ENCODE results near the gene ERGIC1. TPM values are rescaled to one million over a fixed set of nuclear protein-coding genes. Genes with fewer than 3 reads are reported as not detected.

Gene ERGIC1
- polyA plus RNA-seq, 1 donor from 2014 or later, result 59.1 TPM

- Histone ChIP-seq H2AFZ (ENCODE audit: low read depth, low read length) (no peak overlapping the region), H4K20me1 (ENCODE audit: insufficient read depth) (no peaks in the 10 kb centered on the region), H3K79me2 (replicated peaks; ENCODE audit: insufficient read depth, low read length) (no peaks in the 10 kb centered on the region), H3K9ac (ENCODE audit: low read length) (no peak overlapping the region), H3K36me3 (ENCODE audit: insufficient read depth, low read length) (no peaks in the 10 kb centered on the region), H3K9me3 (ENCODE audit: low read length) (no peaks in the 10 kb centered on the region), H3K4me3 (ENCODE audit: low read length) (no peak overlapping the region), H3K4me2 (ENCODE audit: low read length) (no peak overlapping the region), H3K27ac (ENCODE audit: low read length) (no peak overlapping the region), H3F3A (ENCODE audit: insufficient read depth, low read length, poor library complexity, severe bottlenecking) (no peaks in the 10 kb centered on the region), H3K9me2 (ENCODE audit: insufficient read depth, low read length) (no peaks in the 10 kb centered on the region), H3K27me3 (ENCODE audit: insufficient read depth, low read depth, low read length) (no peaks in the 10 kb centered on the region)
- no peak for TF ChIP-seq RAD21 (conservative IDR thresholded peaks at IDR 0.05)
Observed at GRCh38 chr5:172906436-172906835, 72.4 kb downstream of the ERGIC1 start.

- Histone ChIP-seq H3K79me2 (replicated peaks; ENCODE audit: insufficient read depth, low read length) (no peaks in the 10 kb centered on the region), H2AFZ (ENCODE audit: low read depth, low read length) (no peak overlapping the region), H4K20me1 (ENCODE audit: insufficient read depth) (no peaks in the 10 kb centered on the region), H3K4me2 (ENCODE audit: low read length) (no peak overlapping the region), H3K9me3 (ENCODE audit: low read length) (no peaks in the 10 kb centered on the region), H3F3A (ENCODE audit: insufficient read depth, low read length, poor library complexity, severe bottlenecking) (no peaks in the 10 kb centered on the region), H3K9me2 (ENCODE audit: insufficient read depth, low read length) (no peaks in the 10 kb centered on the region), H3K27ac (ENCODE audit: low read length) (no peak overlapping the region), H3K27me3 (ENCODE audit: insufficient read depth, low read depth, low read length) (no peaks in the 10 kb centered on the region), H3K9ac (ENCODE audit: low read length) (no peak overlapping the region), H3K4me3 (ENCODE audit: low read length) (no peak overlapping the region), H3K36me3 (ENCODE audit: insufficient read depth, low read length) (no peaks in the 10 kb centered on the region)
- TF ChIP-seq EP300 (conservative IDR thresholded peaks at IDR 0.05; ENCODE audit: poor library complexity, severe bottlenecking) (no peak), TAF1 (IDR thresholded peaks at IDR 0.05; ENCODE audit: low read depth) (no peak), POLR2AphosphoS5 (IDR thresholded peaks at IDR 0.05) (no peak), CTCF (IDR thresholded peaks at IDR 0.05; ENCODE audit: poor library complexity, severe bottlenecking) (no peak), MXI1 (conservative IDR thresholded peaks at IDR 0.05; ENCODE audit: poor library complexity, severe bottlenecking) (no peak), EZH2 (IDR thresholded peaks at IDR 0.05; ENCODE audit: borderline replicate concordance, insufficient read depth, low read length, poor library complexity, severe bottlenecking) (no peak), RAD21 (conservative IDR thresholded peaks at IDR 0.05) (no peak)
Observed at GRCh38 chr5:172906888-172907287, 72.8 kb downstream of the ERGIC1 start.

- TF ChIP-seq TAF1 (IDR thresholded peaks at IDR 0.05; ENCODE audit: low read depth) (no peak), CTCF (IDR thresholded peaks at IDR 0.05; ENCODE audit: poor library complexity, severe bottlenecking) (no peak), EZH2 (IDR thresholded peaks at IDR 0.05; ENCODE audit: borderline replicate concordance, insufficient read depth, low read length, poor library complexity, severe bottlenecking) (no peak), POLR2AphosphoS5 (IDR thresholded peaks at IDR 0.05) (no peak), RAD21 (conservative IDR thresholded peaks at IDR 0.05) (no peak), MXI1 (conservative IDR thresholded peaks at IDR 0.05; ENCODE audit: poor library complexity, severe bottlenecking) (no peak), EP300 (conservative IDR thresholded peaks at IDR 0.05; ENCODE audit: poor library complexity, severe bottlenecking) (no peak), REST (IDR thresholded peaks at IDR 0.05; ENCODE audit: borderline replicate concordance) (no peak), SMC3 (conservative IDR thresholded peaks at IDR 0.05; ENCODE audit: poor library complexity) (no peak)
- H3K27ac ChIP-seq (ENCODE audit: low read length), result no peak overlapping the region
Observed at GRCh38 chr5:172907657-172908056, 73.6 kb downstream of the ERGIC1 start.

More at GRCh38 chr5:172907657-172908056, 73.6 kb downstream of the ERGIC1 start:
- Histone ChIP-seq H4K20me1 (ENCODE audit: insufficient read depth) (no peaks in the 10 kb centered on the region), H3K4me3 (ENCODE audit: low read length) (no peak overlapping the region), H3K27me3 (ENCODE audit: insufficient read depth, low read depth, low read length) (no peaks in the 10 kb centered on the region), H3K79me2 (replicated peaks; ENCODE audit: insufficient read depth, low read length) (no peaks in the 10 kb centered on the region), H3K36me3 (ENCODE audit: insufficient read depth, low read length) (no peaks in the 10 kb centered on the region), H2AFZ (ENCODE audit: low read depth, low read length) (no peak overlapping the region), H3F3A (ENCODE audit: insufficient read depth, low read length, poor library complexity, severe bottlenecking) (no peaks in the 10 kb centered on the region), H3K9ac (ENCODE audit: low read length) (no peak overlapping the region), H3K4me2 (ENCODE audit: low read length) (no peak overlapping the region), H3K9me3 (ENCODE audit: low read length) (no peaks in the 10 kb centered on the region), H3K9me2 (ENCODE audit: insufficient read depth, low read length) (no peaks in the 10 kb centered on the region)
